ENCODE data around the gene CEP70.

CEP70 gene

DNA sequence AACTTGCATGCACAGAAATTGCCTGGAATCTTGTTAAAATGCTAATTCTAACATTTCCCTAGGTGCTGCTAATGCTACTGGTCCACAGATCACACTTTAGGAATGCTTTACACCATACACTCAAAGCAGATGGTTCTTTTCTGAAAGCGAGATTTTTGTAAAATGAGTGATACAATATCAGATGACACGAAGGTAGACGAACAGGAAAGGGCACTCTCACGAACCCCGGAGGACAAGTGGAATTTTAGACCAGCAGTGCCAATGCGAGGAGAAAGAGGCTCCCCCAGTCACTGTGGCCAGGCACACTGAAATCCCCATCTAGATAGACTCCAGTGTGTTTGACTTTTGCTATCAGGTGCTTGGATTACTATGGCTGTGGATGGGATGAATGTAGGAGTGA lies 35.5 kb upstream of the CEP70 start:
- no peak for DNase-seq (ENCODE audit: extremely low read depth, insufficient read length)
- Histone ChIP-seq H3K4me3 (replicated peaks; ENCODE audit: low read depth, low read length) (no peak overlapping the region), H3K27me3 (replicated peaks; ENCODE audit: control insufficient read depth, insufficient read depth, low read length) (no peaks in the 10 kb centered on the region), H3K36me3 (ENCODE audit: control insufficient read depth, insufficient read depth, low read length) (no peaks in the 10 kb centered on the region)
- TF ChIP-seq, protein P1, sequence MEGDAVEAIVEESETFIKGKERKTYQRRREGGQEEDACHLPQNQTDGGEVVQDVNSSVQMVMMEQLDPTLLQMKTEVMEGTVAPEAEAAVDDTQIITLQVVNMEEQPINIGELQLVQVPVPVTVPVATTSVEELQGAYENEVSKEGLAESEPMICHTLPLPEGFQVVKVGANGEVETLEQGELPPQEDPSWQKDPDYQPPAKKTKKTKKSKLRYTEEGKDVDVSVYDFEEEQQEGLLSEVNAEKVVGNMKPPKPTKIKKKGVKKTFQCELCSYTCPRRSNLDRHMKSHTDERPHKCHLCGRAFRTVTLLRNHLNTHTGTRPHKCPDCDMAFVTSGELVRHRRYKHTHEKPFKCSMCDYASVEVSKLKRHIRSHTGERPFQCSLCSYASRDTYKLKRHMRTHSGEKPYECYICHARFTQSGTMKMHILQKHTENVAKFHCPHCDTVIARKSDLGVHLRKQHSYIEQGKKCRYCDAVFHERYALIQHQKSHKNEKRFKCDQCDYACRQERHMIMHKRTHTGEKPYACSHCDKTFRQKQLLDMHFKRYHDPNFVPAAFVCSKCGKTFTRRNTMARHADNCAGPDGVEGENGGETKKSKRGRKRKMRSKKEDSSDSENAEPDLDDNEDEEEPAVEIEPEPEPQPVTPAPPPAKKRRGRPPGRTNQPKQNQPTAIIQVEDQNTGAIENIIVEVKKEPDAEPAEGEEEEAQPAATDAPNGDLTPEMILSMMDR (IDR thresholded peaks at IDR 0.05; ENCODE audit: insufficient read depth, low read length, poor library complexity, severe bottlenecking) = no peak

DNA sequence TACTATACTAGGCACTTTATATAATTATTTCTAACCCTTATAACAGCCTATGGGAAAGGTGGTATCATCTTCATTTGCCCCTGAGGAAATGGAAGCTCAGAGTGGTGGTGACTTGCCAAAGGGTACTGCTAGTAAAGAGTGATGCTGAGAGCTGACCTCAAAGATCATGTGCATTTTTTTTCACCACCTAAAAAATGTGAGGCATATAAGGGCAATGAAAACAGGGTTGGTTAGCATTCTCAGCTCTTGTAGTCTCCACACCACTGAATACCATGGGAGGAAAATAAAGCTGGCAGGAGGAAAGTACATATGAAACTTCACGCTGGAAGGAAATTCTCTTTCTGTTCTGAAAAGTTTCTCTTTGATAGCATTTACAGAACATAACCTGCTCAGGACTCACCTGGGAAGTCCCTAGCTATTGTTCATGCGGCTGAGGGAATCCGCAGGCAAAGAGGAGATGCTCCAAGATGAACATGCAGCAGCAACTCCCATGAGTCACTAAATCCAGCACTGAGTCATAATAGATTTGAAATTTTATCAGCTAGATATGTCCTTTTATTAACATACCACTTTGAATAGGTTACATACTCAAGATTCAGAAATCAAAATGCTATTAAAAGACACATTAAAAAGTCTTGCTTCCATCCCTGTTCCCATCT lies 31.8 kb upstream of the CEP70 start:
- DNase-seq (ENCODE audit: extremely low read depth, insufficient read length) = no peak
- TF ChIP-seq, protein P1 (IDR thresholded peaks at IDR 0.05; ENCODE audit: insufficient read depth, low read length, poor library complexity, severe bottlenecking) = no peak
- no peaks in the 10 kb centered on the region for H3K27me3 ChIP-seq (replicated peaks; ENCODE audit: control insufficient read depth, insufficient read depth, low read length)
- H3K4me3 ChIP-seq (replicated peaks; ENCODE audit: low read depth, low read length) = no peak overlapping the region
- no peaks in the 10 kb centered on the region for H3K36me3 ChIP-seq (ENCODE audit: control insufficient read depth, insufficient read depth, low read length)

DNA sequence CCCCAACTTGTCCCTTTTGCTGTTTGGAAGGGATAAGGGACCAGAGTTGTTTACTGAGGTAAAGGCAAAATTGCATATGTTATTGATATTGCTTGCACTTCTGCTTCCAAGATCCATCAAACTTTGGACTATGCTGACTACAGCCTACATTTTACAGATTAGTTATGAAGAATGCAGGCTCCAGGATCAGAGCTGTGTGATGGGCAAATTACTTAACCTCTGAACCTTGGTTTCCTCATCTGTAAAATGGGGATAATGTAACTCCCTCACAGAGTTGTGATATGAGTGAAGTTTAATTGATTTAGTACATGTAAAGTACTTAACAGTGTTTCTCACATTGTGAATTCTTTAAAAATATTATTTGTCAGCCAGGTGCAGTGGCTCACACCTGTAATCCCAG lies 30.5 kb upstream of the CEP70 start:
- H3K27me3 ChIP-seq (replicated peaks; ENCODE audit: control insufficient read depth, insufficient read depth, low read length) = no peaks in the 10 kb centered on the region
- no peaks in the 10 kb centered on the region for H3K36me3 ChIP-seq (ENCODE audit: control insufficient read depth, insufficient read depth, low read length)
- H3K4me3 ChIP-seq (replicated peaks; ENCODE audit: low read depth, low read length) = no peak overlapping the region
- DNase-seq (ENCODE audit: extremely low read depth, insufficient read length) = no peak
- TF ChIP-seq, protein P1 (IDR thresholded peaks at IDR 0.05; ENCODE audit: insufficient read depth, low read length, poor library complexity, severe bottlenecking) = no peak

DNA sequence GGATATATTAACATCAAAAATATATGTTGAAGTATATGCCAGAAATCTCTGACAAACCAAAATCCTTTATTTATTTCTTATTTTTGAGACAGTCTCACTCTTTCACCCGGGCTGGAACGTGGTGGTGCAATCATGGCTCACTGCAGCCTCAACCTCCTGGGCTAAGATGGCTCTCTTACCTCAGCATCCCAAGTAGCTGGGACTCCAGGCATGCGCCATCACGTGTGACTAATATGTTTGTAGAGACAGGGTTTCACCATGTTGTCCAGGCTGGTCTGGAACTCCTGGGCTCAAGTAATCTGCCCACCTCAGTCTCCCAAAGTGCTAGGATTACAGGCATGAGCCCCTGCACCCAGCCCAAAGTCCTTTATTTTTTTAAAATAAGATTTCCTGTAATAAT lies 26.4 kb upstream of the CEP70 start:
- no peaks in the 10 kb centered on the region for H3K36me3 ChIP-seq (ENCODE audit: control insufficient read depth, insufficient read depth, low read length)
- no peak overlapping the region for H3K4me3 ChIP-seq (replicated peaks; ENCODE audit: low read depth, low read length)
- H3K27me3 ChIP-seq (replicated peaks; ENCODE audit: control insufficient read depth, insufficient read depth, low read length) = no peaks in the 10 kb centered on the region
- TF ChIP-seq, protein P1 (IDR thresholded peaks at IDR 0.05; ENCODE audit: insufficient read depth, low read length, poor library complexity, severe bottlenecking) = no peak
- DNase-seq (ENCODE audit: extremely low read depth, insufficient read length) = no peak

DNA sequence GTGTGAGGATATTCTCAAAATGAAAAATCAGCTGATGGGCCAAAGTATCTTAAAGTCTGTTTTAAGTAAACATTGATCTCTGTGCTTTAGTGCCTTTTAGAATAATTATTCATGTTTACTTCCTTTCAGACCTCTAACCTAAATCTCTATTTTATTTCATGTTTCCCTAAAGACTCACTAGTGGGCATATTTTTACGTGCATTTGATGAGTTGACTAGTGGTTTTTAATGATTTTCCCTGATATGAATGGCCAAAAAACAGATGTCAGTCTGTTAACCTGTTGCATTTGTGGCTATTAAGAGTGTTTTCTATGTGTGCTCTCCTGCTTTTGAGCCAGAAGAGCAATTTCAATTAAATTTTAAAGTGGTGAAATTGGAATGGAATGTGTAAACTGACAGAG lies 21.4 kb upstream of the CEP70 start:
- no peak overlapping the region for H3K4me3 ChIP-seq (replicated peaks; ENCODE audit: low read depth, low read length)
- no peaks in the 10 kb centered on the region for H3K27me3 ChIP-seq (replicated peaks; ENCODE audit: control insufficient read depth, insufficient read depth, low read length)
- no peak for DNase-seq (ENCODE audit: extremely low read depth, insufficient read length)
- TF ChIP-seq, protein P1 (IDR thresholded peaks at IDR 0.05; ENCODE audit: insufficient read depth, low read length, poor library complexity, severe bottlenecking) = no peak
- no peaks in the 10 kb centered on the region for H3K36me3 ChIP-seq (ENCODE audit: control insufficient read depth, insufficient read depth, low read length)

DNA sequence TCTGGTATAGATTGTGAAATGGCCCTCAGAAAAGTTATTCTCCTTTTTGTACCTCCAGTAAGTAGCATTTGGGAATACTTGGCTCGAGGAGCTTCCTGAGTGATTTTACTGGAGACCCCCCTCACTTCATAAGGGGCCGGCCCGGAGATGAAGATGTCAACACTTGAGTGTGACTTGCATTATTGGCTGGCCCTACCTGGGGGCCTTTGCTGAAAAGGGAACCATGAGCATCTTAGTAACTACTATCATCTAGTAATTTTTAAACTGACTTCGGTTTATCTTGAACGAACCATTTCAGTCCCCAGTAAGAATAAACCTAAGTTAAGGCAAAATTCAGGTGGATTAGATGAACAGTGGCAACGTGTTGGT lies 15.8 kb upstream of the CEP70 start:
- no peaks in the 10 kb centered on the region for H3K27me3 ChIP-seq (replicated peaks; ENCODE audit: control insufficient read depth, insufficient read depth, low read length)
- H3K36me3 ChIP-seq (ENCODE audit: control insufficient read depth, insufficient read depth, low read length) = no peaks in the 10 kb centered on the region
- DNase-seq (ENCODE audit: extremely low read depth, insufficient read length) = no peak
- TF ChIP-seq, protein P1 (IDR thresholded peaks at IDR 0.05; ENCODE audit: insufficient read depth, low read length, poor library complexity, severe bottlenecking) = no peak
- H3K4me3 ChIP-seq (replicated peaks; ENCODE audit: low read depth, low read length) = no peak overlapping the region
